HCT116 (cell line): ENCODE measurements around the gene OVOL3. TPM values are rescaled to one million over a fixed set of nuclear protein-coding genes. Genes with fewer than 3 reads are reported as not detected.
A peak's percentile ranks its signal among the peaks of the same experiment; 100 is the strongest.

Experiments used
- ATAC-seq: fragments of 200-7000 bp; cut with Tn5 transposase; 2 replicates; pipeline ENCODE4 v1.9.1; 2020; ENCODE audit warnings: mild to moderate bottlenecking, moderate library complexity
- BruUV-seq: library from RNA; stranded (reverse); fragments of 400-500 nt; replicated peaks from 2 replicates; lab custom pipeline; 2021; lab: Mats Ljungman, UMichigan
- CTCF ChIA-PET: fragments of 300-600 bp; sonication (Branson Sonifier 250); formaldehyde crosslinking; loops from one replicate; lab custom pipeline; 2021; ENCODE audit warnings: antibody characterized with exemption; lab: Charles Lee
- POLR2A ChIA-PET: fragments of 300-600, 350-600 bp; sonication (Branson Sonifier 250); formaldehyde crosslinking; loops from one replicate; lab custom pipeline; 2021; ENCODE audit warnings: antibody characterized with exemption; lab: Charles Lee
- RAD21 ChIA-PET, 2 experiments: fragments of 300-600 bp; sonication (Branson Sonifier 250); formaldehyde crosslinking; loops; one replicate each; lab custom pipeline; 2023; ENCODE audit warnings: low total read pairs in 2 of 2; ENCODE audit not compliant: uncharacterized antibody in 2 of 2, unreplicated experiment in 2 of 2, low non-redundant PET in 1 of 2; lab: Charles Lee
- DNase-seq: peaks from one replicate; pipeline ENCODE4 v3.0.0-alpha.2; 2010; ENCODE audit warnings: low read depth, low spot score
- H2AFZ ChIP-seq: fragments of 200-600 bp; shearing (Covaris generic), sonication (generic); 2 replicates; pipeline ENCODE4 v1.6.1; 2017; ENCODE audit warnings: low read depth, mixed run types, mixed read lengths, antibody characterized with exemption, low read length; ENCODE audit not compliant: poor library complexity, severe bottlenecking
- H3K27ac ChIP-seq: 2 replicates; pipeline ENCODE4 v1.5.1; 2012; ENCODE audit warnings: low read depth, low read length
- H3K27me3 ChIP-seq: fragments of 200-600 bp; sonication (generic); 2 replicates; pipeline ENCODE4 v1.6.1; 2016; ENCODE audit warnings: mixed run types, low read length, mixed read lengths; ENCODE audit not compliant: insufficient read depth
- H3K36me3 ChIP-seq, 2 experiments: fragments of 200-500 bp in 1 of 2; fragments of 200-600 bp in 1 of 2; sonication (Bioruptor generic) in 1 of 2; sonication (generic) in 1 of 2; 2 replicates each; pipeline versions ENCODE4 v1.5.1 to v1.6.1; 2014 to 2016; ENCODE audit warnings: low read length in 2 of 2, inconsistent platforms in 1 of 2, mixed read lengths in 1 of 2, mixed run types in 1 of 2; ENCODE audit not compliant: insufficient read depth in 2 of 2, control insufficient read depth in 1 of 2
- H3K4me1 ChIP-seq, 2 experiments: fragments of 200-600 bp in 1 of 2; sonication (generic) in 1 of 2; 2 replicates each; pipeline versions ENCODE4 v1.5.1 to v1.6.1; 2012 to 2017; ENCODE audit warnings: low read length in 2 of 2, inconsistent platforms in 1 of 2, mild to moderate bottlenecking in 1 of 2, mixed read lengths in 1 of 2, mixed run types in 1 of 2, moderate library complexity in 1 of 2; ENCODE audit not compliant: insufficient read depth in 2 of 2, control insufficient read depth in 1 of 2
- H3K4me2 ChIP-seq: fragments of 200-600 bp; sonication (generic); 2 replicates; pipeline ENCODE4 v1.6.1; 2017; ENCODE audit warnings: mixed run types, low read length, mixed read lengths
- H3K4me3 ChIP-seq, 2 experiments: fragments of 200-600 bp in 1 of 2; sonication (generic) in 1 of 2; replicated peaks in 1 of 2; 2 replicates each; pipeline ENCODE4 v1.5.1; 2011 to 2016; ENCODE audit warnings: low read length in 2 of 2, control low read depth in 1 of 2, low read depth in 1 of 2, mild to moderate bottlenecking in 1 of 2, mixed read lengths in 1 of 2, mixed run types in 1 of 2
- H3K79me2 ChIP-seq: fragments of 200-600 bp; sonication (generic); 2 replicates; pipeline ENCODE4 v1.6.1; 2017; ENCODE audit warnings: mild to moderate bottlenecking, mixed run types, low read length, moderate library complexity, mixed read lengths; ENCODE audit not compliant: insufficient read depth
- H3K9ac ChIP-seq: fragments of 200-600 bp; sonication (generic); 2 replicates; pipeline ENCODE4 v1.6.1; 2016; ENCODE audit warnings: low read length, mixed read lengths
- H3K9me2 ChIP-seq: fragments of 200-600 bp; sonication (generic), shearing (Covaris generic); 2 replicates; pipeline ENCODE4 v1.6.1; 2017; ENCODE audit warnings: mixed run types, mild to moderate bottlenecking, moderate library complexity; ENCODE audit not compliant: insufficient read depth
- H3K9me3 ChIP-seq, 2 experiments: fragments of 200-500 bp in 1 of 2; fragments of 200-600 bp in 1 of 2; sonication (Bioruptor generic) in 1 of 2; sonication (generic) in 1 of 2; 2 replicates each; pipeline ENCODE4 v1.6.1; 2014 to 2017; ENCODE audit warnings: low read length in 2 of 2, mixed read lengths in 2 of 2, inconsistent platforms in 1 of 2, low read depth in 1 of 2, mild to moderate bottlenecking in 1 of 2, mixed run types in 1 of 2, moderate library complexity in 1 of 2; ENCODE audit not compliant: control insufficient read depth in 1 of 2, insufficient read depth in 1 of 2
- H4K20me1 ChIP-seq: fragments of 200-600 bp; sonication (generic), shearing (Covaris generic); 2 replicates; pipeline ENCODE4 v1.6.1; 2017; ENCODE audit warnings: mixed run types, mild to moderate bottlenecking, moderate library complexity; ENCODE audit not compliant: insufficient read depth
- ATF3 ChIP-seq: IDR thresholded peaks from 2 replicates; pipeline ENCODE4 v1.6.1; 2012
- CBX3 ChIP-seq: IDR thresholded peaks from 2 replicates; pipeline ENCODE4 v1.6.1; 2012; ENCODE audit warnings: low read depth
- CEBPB ChIP-seq: IDR thresholded peaks from 2 replicates; pipeline ENCODE4 v1.6.1; 2012; ENCODE audit warnings: low read depth
- CTCF ChIP-seq, 3 experiments: fragments of 200-600 bp in 1 of 3; sonication (generic) in 1 of 3; IDR thresholded peaks in 2 of 3; conservative IDR thresholded peaks in 1 of 3; 2 replicates each; pipeline ENCODE4 v1.5.1; 2012 to 2017; ENCODE audit warnings: low read depth in 2 of 3, low read length in 2 of 3, antibody characterized with exemption in 1 of 3, borderline replicate concordance in 1 of 3, control low read depth in 1 of 3, mild to moderate bottlenecking in 1 of 3, mixed read lengths in 1 of 3, mixed run types in 1 of 3, moderate library complexity in 1 of 3; ENCODE audit not compliant: insufficient read depth in 1 of 3
- EGR1 ChIP-seq: IDR thresholded peaks from 2 replicates; pipeline ENCODE4 v1.6.1; 2012; ENCODE audit warnings: low read depth
- EZH2phosphoT487 ChIP-seq: fragments of 200-600 bp; IDR thresholded peaks from 2 replicates; pipeline ENCODE4 v1.6.1; 2018; ENCODE audit warnings: antibody characterized with exemption, borderline replicate concordance
- JUND ChIP-seq: IDR thresholded peaks from 2 replicates; pipeline ENCODE4 v1.6.1; 2012
- MAX ChIP-seq: IDR thresholded peaks from 2 replicates; pipeline ENCODE4 v1.6.1; 2012
- POLR2A ChIP-seq: IDR thresholded peaks from 2 replicates; pipeline ENCODE4 v1.7.0; 2011; ENCODE audit warnings: borderline replicate concordance; ENCODE audit not compliant: insufficient read depth, insufficient read length; ENCODE audit errors: extremely low read depth
- SIN3A ChIP-seq: IDR thresholded peaks from 2 replicates; pipeline ENCODE4 v1.6.1; 2012; ENCODE audit warnings: low read depth
- SP1 ChIP-seq: IDR thresholded peaks from 2 replicates; pipeline ENCODE4 v1.6.1; 2012; ENCODE audit warnings: low read depth
- SRF ChIP-seq: IDR thresholded peaks from 2 replicates; pipeline ENCODE4 v1.6.1; 2012; ENCODE audit warnings: low read depth
- TCF7L2 ChIP-seq: IDR thresholded peaks from 2 replicates; pipeline ENCODE4 v1.7.0; 2011; ENCODE audit warnings: borderline replicate concordance, inconsistent platforms; ENCODE audit not compliant: insufficient read depth, insufficient read length; ENCODE audit errors: extremely low read depth
- YY1 ChIP-seq: IDR thresholded peaks from 2 replicates; pipeline ENCODE4 v1.6.1; 2011; ENCODE audit warnings: low read length, low read depth, moderate library complexity, mild to moderate bottlenecking; ENCODE audit not compliant: insufficient replicate concordance; ENCODE audit errors: extremely low read depth
- ZBTB33 ChIP-seq: IDR thresholded peaks from 2 replicates; pipeline ENCODE4 v1.6.1; 2011; ENCODE audit warnings: mild to moderate bottlenecking, low read length, moderate library complexity; ENCODE audit not compliant: insufficient replicate concordance; ENCODE audit errors: extremely low read depth
- ZFX ChIP-seq: fragments of 450-650 bp; IDR thresholded peaks from 2 replicates; pipeline ENCODE4 v1.6.1; 2017
- ZNF274 ChIP-seq: fragments of 200-500 bp; sonication (Bioruptor generic); IDR thresholded peaks from 2 replicates; pipeline ENCODE4 v1.6.1; 2014; ENCODE audit warnings: mild to moderate bottlenecking, low read depth, low read length, inconsistent platforms
- intact Hi-C: fragments of 100-400 bp; cut with micrococcal nuclease; formaldehyde crosslinking; loops from 2 replicates; pipeline ENCODE4 v1.10.0; 2022
- total RNA-seq: library from RNA; stranded (reverse); gene quantifications from one replicate; pipeline ENCODE4 v1.2.1, GENCODE V29; 2021; ENCODE audit not compliant: unreplicated experiment

OVOL3 gene
- total RNA-seq, 1 experiment from 2014 or later, result not detected

- TF ChIP-seq YY1 (peak; percentile 37), ATF3 (no peak), SRF (no peak), POLR2A (peak; percentile 58), SIN3A (peak; percentile 40)
Observed at GRCh38 chr19:36139473-36140303, 28.7 kb downstream of the OVOL3 start, which contains the start of gene CAPNS1 (continued).

GRCh38 chr19:36140304-36141038 lies 29.5 kb downstream of the OVOL3 start:
- TF ChIP-seq EGR1 (peak; percentile 29; the same call in 1 of the 2 replicates), CEBPB (no peak), ZNF274 (no peak), CTCF (IDR thresholded peaks at IDR 0.05 in 2 of 3, conservative IDR thresholded peaks at IDR 0.05 in 1 of 3; ENCODE audit: borderline replicate concordance in 1 of 3, insufficient read depth in 1 of 3, low read depth in 2 of 3, low read length in 2 of 3) (no peak), CBX3 (no peak), EZH2phosphoT487 (no peak), SRF (no peak), JUND (no peak), TCF7L2 (no peak), ZBTB33 (no peak), SP1 (no peak), ZFX (no peak; the same call in 1 of the 2 replicates), MAX (peak; percentile 58; the same call in 1 of the 2 replicates)
- Histone ChIP-seq H3K9me2 (no peaks in the 10 kb centered on the region), H3K27me3 (no peaks in the 10 kb centered on the region), H3K27ac (peak overlapping the region; percentile 98), H3K4me3 (peak overlapping the region; percentile 87 to 94), H2AFZ (no peak overlapping the region), H3K36me3 (peaks cover 22 to 24% of the 10 kb centered on the region in 2 experiments), H3K9me3 (no peaks in the 10 kb centered on the region), H3K4me1 (peaks cover 41 to 53% of the 10 kb centered on the region in 2 experiments), H3K4me2 (peak overlapping the region; percentile 96), H3K9ac (peak overlapping the region; percentile 99), H3K79me2 (peaks cover 33% of the 10 kb centered on the region), H4K20me1 (peaks cover 6% of the 10 kb centered on the region; the same call in 1 of the 2 replicates)
- ATAC-seq (peak; percentile 7), DNase-seq (no peak)
- TSS peak; percentile 78 for BruUV-seq
- ChIA-PET RAD21 (interaction anchor here in 1 of 2 experiments (1.2 kb wide), 1 partner anchor 13 kb away, joined by 3 read pairs; no protein-coding TSS in a partner anchor), CTCF (interaction anchor here (1.0 to 1.1 kb wide), 2 partner anchors 10 to 13 kb away, joined by 3 to 6 read pairs; no protein-coding TSS in a partner anchor), POLR2A (interaction anchor here (1.0 to 3.0 kb wide), 3 partner anchors 9 to 25 kb away, joined by 3 to 19 read pairs (median 9); partner anchors contain the start of genes POLR2I and TBCB)
- intact Hi-C loops, result no loop called here
